ENCODE data around the gene USP24. TPM values are rescaled to one million over a fixed set of nuclear protein-coding genes. Genes with fewer than 3 reads are reported as not detected.

The USP24 gene
- total RNA-seq, 1 donor from 2014 or later = 35.8 TPM

- Histone ChIP-seq H3K4me3 (no peak overlapping the region), H3K36me3 (no peaks in the 10 kb centered on the region), H3K27me3 (no peaks in the 10 kb centered on the region), H3K27ac (no peak overlapping the region), H3K9me3 (no peaks in the 10 kb centered on the region), H3K4me1 (no peaks in the 10 kb centered on the region)
- intact Hi-C loops (cut with DNase I) = no loop called here
- DNase-seq (ENCODE audit: extremely low spot score in 2 of 2) = no peak
- TF ChIP-seq CTCF (IDR thresholded peaks at IDR 0.05) (no peak), POLR2AphosphoS5 (IDR thresholded peaks at IDR 0.05; ENCODE audit: insufficient read depth in 1 of 2, low read depth in 1 of 2) (no peak), POLR2A (IDR thresholded peaks at IDR 0.05) (no peak)
Observed at GRCh38 chr1:55224729-55225128, 9.6 kb upstream of the USP24 start.

- Histone ChIP-seq H3K27ac (no peak overlapping the region), H3K9me3 (no peaks in the 10 kb centered on the region), H3K27me3 (no peaks in the 10 kb centered on the region), H3K36me3 (no peaks in the 10 kb centered on the region), H3K4me3 (no peak overlapping the region), H3K4me1 (peaks cover 9% of the 10 kb centered on the region)
- intact Hi-C loops (cut with DNase I) = no loop called here
- no peak for DNase-seq (ENCODE audit: extremely low spot score in 2 of 2)
- TF ChIP-seq POLR2AphosphoS5 (IDR thresholded peaks at IDR 0.05; ENCODE audit: insufficient read depth in 1 of 2, low read depth in 1 of 2) (no peak), POLR2A (IDR thresholded peaks at IDR 0.05) (no peak), CTCF (IDR thresholded peaks at IDR 0.05) (no peak)
Observed at GRCh38 chr1:55222152-55222551, 7.0 kb upstream of the USP24 start.

GRCh38 chr1:55217226-55217986 lies 2.2 kb upstream of the USP24 start:
- Histone ChIP-seq H3K4me1 (peaks cover 38% of the 10 kb centered on the region), H3K27me3 (no peaks in the 10 kb centered on the region), H3K27ac (no peak overlapping the region), H3K36me3 (no peaks in the 10 kb centered on the region), H3K9me3 (no peaks in the 10 kb centered on the region), H3K4me3 (no peak overlapping the region)
- intact Hi-C loops (cut with DNase I) = no loop called here
- no peak for TF ChIP-seq POLR2A (IDR thresholded peaks at IDR 0.05)
- TF ChIP-seq CTCF (IDR thresholded peaks at IDR 0.05) = no peak
- no peak for TF ChIP-seq POLR2AphosphoS5 (IDR thresholded peaks at IDR 0.05; ENCODE audit: insufficient read depth in 1 of 2, low read depth in 1 of 2)
- no peak for DNase-seq (ENCODE audit: extremely low spot score in 2 of 2)

GRCh38 chr1:55216096-55216495 lies 932 bp upstream of the USP24 start:
- H3K36me3 ChIP-seq = no peaks in the 10 kb centered on the region
- DNase-seq (ENCODE audit: extremely low spot score in 2 of 2) = no peak
- H3K4me3 ChIP-seq = peak overlapping the region; percentile 88 to 92
- TF ChIP-seq CTCF (IDR thresholded peaks at IDR 0.05) = no peak
- no peak for TF ChIP-seq POLR2AphosphoS5 (IDR thresholded peaks at IDR 0.05; ENCODE audit: insufficient read depth in 1 of 2, low read depth in 1 of 2)
- no peak for TF ChIP-seq POLR2A (IDR thresholded peaks at IDR 0.05)
- H3K4me1 ChIP-seq = peaks cover 51% of the 10 kb centered on the region
- no peaks in the 10 kb centered on the region for H3K27me3 ChIP-seq
- peak overlapping the region; percentile 98 for H3K27ac ChIP-seq
- intact Hi-C loops (cut with DNase I) = no loop called here
- no peaks in the 10 kb centered on the region for H3K9me3 ChIP-seq

- Histone ChIP-seq H3K9me3 (no peaks in the 10 kb centered on the region), H3K4me3 (peak overlapping the region; percentile 88 to 92), H3K27ac (peak overlapping the region; percentile 98), H3K27me3 (no peaks in the 10 kb centered on the region), H3K4me1 (peaks cover 63% of the 10 kb centered on the region), H3K36me3 (no peaks in the 10 kb centered on the region)
- no peak for TF ChIP-seq CTCF (IDR thresholded peaks at IDR 0.05)
- TF ChIP-seq POLR2A (IDR thresholded peaks at IDR 0.05) = no peak
- TF ChIP-seq POLR2AphosphoS5 (IDR thresholded peaks at IDR 0.05; ENCODE audit: insufficient read depth in 1 of 2, low read depth in 1 of 2) = no peak
- DNase-seq (ENCODE audit: extremely low spot score in 2 of 2) = no peak
- intact Hi-C loops (cut with DNase I) = no loop called here
Observed at GRCh38 chr1:55214934-55215193, 300 bp downstream of the USP24 start.
